Activated CD8-positive, alpha-beta memory T cell treated with anti-CD3 and anti-CD28 coated beads, Interleukin-2, amount 10 ng/mL, durations not matched to agents 7 days and 5 days (primary cell): ENCODE measurements around the gene MCRS1. TPM values are rescaled to one million over a fixed set of nuclear protein-coding genes. Genes with fewer than 3 reads are reported as not detected.

Source experiments
- total RNA-seq, 2 experiments: library from RNA; stranded (reverse); gene quantifications; one replicate each; pipeline ENCODE4 v1.2.3, GENCODE V29; 2021

The MCRS1 gene
- total RNA-seq, 2 experiments from 2014 or later, result 70.1 to 72.1 TPM

Other genes with a start within 250 kb of the MCRS1 start
- gene TROAP, start 244.9 kb downstream of the MCRS1 start, total RNA-seq, result 100 to 1,000 TPM in 1 of 2 experiments, 10 to 100 TPM in 1; 89.5 to 107 TPM
- gene C1QL4, start 231.0 kb downstream of the MCRS1 start, total RNA-seq, result not detected
- gene DNAJC22, start 221.3 kb downstream of the MCRS1 start, total RNA-seq, result under 1 TPM in 1 of 2 experiments, not detected in 1; 0.05 TPM
- 10 to 100 TPM; 11.3 to 18.1 TPM for gene SPATS2, start 200.7 kb downstream of the MCRS1 start, total RNA-seq
- 1 to 10 TPM; 1.1 to 1.2 TPM for gene KCNH3, start 29.1 kb downstream of the MCRS1 start, total RNA-seq
- gene FAM186B, start 37.5 kb upstream of the MCRS1 start, total RNA-seq, result not detected
- 10 to 100 TPM in 1 of 2 experiments, 1 to 10 TPM in 1; 7.8 to 15.2 TPM for gene PRPF40B, start 55.4 kb upstream of the MCRS1 start, total RNA-seq
- gene FMNL3, start 139.3 kb upstream of the MCRS1 start, total RNA-seq, result 10 to 100 TPM; 44.2 to 50.5 TPM
- gene TMBIM6, start 173.4 kb upstream of the MCRS1 start, total RNA-seq, result 100 to 1,000 TPM; 396 to 524 TPM